ENCODE data around the gene HNRNPH2. TPM values are rescaled to one million over a fixed set of nuclear protein-coding genes. Genes with fewer than 3 reads are reported as not detected.

The HNRNPH2 gene
- total RNA-seq, 2 donors from 2014 or later, result 75.2 to 80.7 TPM

DNA sequence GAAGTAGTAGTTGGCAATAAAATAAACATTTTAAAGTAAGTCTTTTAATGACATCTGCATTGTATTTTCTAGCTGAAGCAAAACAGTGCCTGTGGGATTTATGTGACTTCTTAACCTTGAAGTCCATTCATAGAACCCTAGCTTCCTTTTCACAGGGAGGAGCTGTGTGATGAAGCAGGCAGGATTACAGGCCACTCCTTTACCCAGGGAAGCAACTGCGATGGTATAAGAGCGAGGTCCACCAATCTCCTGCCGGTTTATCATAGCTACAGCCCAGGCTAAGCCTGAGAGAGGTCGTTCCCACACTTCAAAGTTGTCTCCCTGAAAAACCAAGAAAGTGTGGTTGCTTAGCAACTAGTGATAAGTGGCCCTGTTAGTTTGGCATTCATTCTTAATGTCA is 10.2 kb upstream of the HNRNPH2 start:
- Histone ChIP-seq H3K4me1 (ENCODE audit: control insufficient read depth, insufficient read depth, low read length) (no peaks in the 10 kb centered on the region), H3K9ac (ENCODE audit: extremely low read depth, low read length, poor library complexity, severe bottlenecking) (no peak overlapping the region), H3K27me3 (ENCODE audit: control insufficient read depth, insufficient read depth, low read length, poor library complexity, severe bottlenecking) (no peaks in the 10 kb centered on the region), H3K36me3 (ENCODE audit: control insufficient read depth, insufficient read depth, low read length) (peaks cover 39% of the 10 kb centered on the region), H3K9me3 (ENCODE audit: control insufficient read depth, low read length) (no peaks in the 10 kb centered on the region), H3K27ac (ENCODE audit: low read depth, low read length) (no peak overlapping the region), H3K4me3 (ENCODE audit: low read length) (no peak overlapping the region)
- Mint-ChIP-seq H3K9me3 (peaks cover 57% of the 10 kb centered on the region), H3K27me3 (ENCODE audit: insufficient read depth) (no peaks in the 10 kb centered on the region), H3K27ac (no peak overlapping the region), H3K4me3 (no peak overlapping the region), H3K36me3 (ENCODE audit: low read depth) (peaks cover 40% of the 10 kb centered on the region), H3K4me1 (peaks cover 2% of the 10 kb centered on the region)
- peak; percentile 47 for DNase-seq
- TF ChIP-seq CTCF (conservative IDR thresholded peaks at IDR 0.05), result no peak
- 40 to 73% methylated on average over 1 to 4 of the region's 4 CpGs for WGBS, 2 experiments (ENCODE audit: insufficient coverage in 1 of 2, insufficient read length in 1 of 2)

- no peak for DNase-seq
- Mint-ChIP-seq H3K27ac (no peak overlapping the region), H3K4me1 (peaks cover 1% of the 10 kb centered on the region), H3K4me3 (no peak overlapping the region), H3K27me3 (ENCODE audit: insufficient read depth) (no peaks in the 10 kb centered on the region), H3K9me3 (peaks cover 51% of the 10 kb centered on the region), H3K36me3 (ENCODE audit: low read depth) (peaks cover 34% of the 10 kb centered on the region)
- no peaks in the 10 kb centered on the region for H3K4me1 ChIP-seq (ENCODE audit: control insufficient read depth, insufficient read depth, low read length)
- H3K4me3 ChIP-seq (ENCODE audit: low read length), result no peak overlapping the region
- peaks cover 37% of the 10 kb centered on the region for H3K36me3 ChIP-seq (ENCODE audit: control insufficient read depth, insufficient read depth, low read length)
- 91 to 100% methylated on average over 1 to 4 of the region's 4 CpGs for WGBS, 2 experiments (ENCODE audit: insufficient coverage in 1 of 2, insufficient read length in 1 of 2)
- H3K27ac ChIP-seq (ENCODE audit: low read depth, low read length), result no peak overlapping the region
- no peak overlapping the region for H3K9ac ChIP-seq (ENCODE audit: extremely low read depth, low read length, poor library complexity, severe bottlenecking)
- TF ChIP-seq CTCF (conservative IDR thresholded peaks at IDR 0.05), result no peak
- H3K9me3 ChIP-seq (ENCODE audit: control insufficient read depth, low read length), result no peaks in the 10 kb centered on the region
- H3K27me3 ChIP-seq (ENCODE audit: control insufficient read depth, insufficient read depth, low read length, poor library complexity, severe bottlenecking), result no peaks in the 10 kb centered on the region
These were observed 9.3 kb upstream of the HNRNPH2 start for GRCh38 chrX:101398694-101399093.

DNA sequence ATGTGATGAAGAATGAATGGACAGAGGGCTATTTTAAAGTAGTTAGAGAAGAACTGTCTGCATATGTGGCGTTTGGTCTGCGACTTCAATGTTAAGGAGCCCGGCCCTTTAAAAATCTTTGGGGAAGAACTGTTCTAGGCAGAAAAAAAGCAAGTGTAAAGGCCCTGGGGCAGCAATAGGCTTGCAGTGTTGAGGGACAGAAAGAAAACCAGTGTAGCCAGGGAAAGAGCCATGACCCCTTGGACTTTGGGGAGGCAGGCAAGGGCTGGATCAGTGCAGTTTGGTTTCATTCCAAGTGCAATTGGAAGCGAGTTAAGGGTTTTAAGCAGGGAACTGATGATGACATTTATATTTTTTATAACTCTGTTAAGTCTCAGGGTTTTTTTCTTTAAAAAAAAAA is 8.2 kb upstream of the HNRNPH2 start:
- H3K36me3 Mint-ChIP-seq (ENCODE audit: low read depth), result peaks cover 34% of the 10 kb centered on the region
- WGBS, 2 experiments (ENCODE audit: insufficient coverage in 1 of 2, insufficient read length in 1 of 2), result 96% methylated on average over 3 of the region's 4 CpGs; no CpG with 5 or more reads in 1 of the 2 experiments
- H3K9me3 Mint-ChIP-seq, result peaks cover 56% of the 10 kb centered on the region
- Histone ChIP-seq H3K36me3 (ENCODE audit: control insufficient read depth, insufficient read depth, low read length) (peaks cover 39% of the 10 kb centered on the region), H3K4me3 (ENCODE audit: low read length) (no peak overlapping the region), H3K27ac (ENCODE audit: low read depth, low read length) (no peak overlapping the region), H3K4me1 (ENCODE audit: control insufficient read depth, insufficient read depth, low read length) (no peaks in the 10 kb centered on the region), H3K9me3 (ENCODE audit: control insufficient read depth, low read length) (no peaks in the 10 kb centered on the region), H3K27me3 (ENCODE audit: control insufficient read depth, insufficient read depth, low read length, poor library complexity, severe bottlenecking) (no peaks in the 10 kb centered on the region), H3K9ac (ENCODE audit: extremely low read depth, low read length, poor library complexity, severe bottlenecking) (no peak overlapping the region)
- no peak overlapping the region for H3K27ac Mint-ChIP-seq
- H3K4me3 Mint-ChIP-seq, result no peak overlapping the region
- TF ChIP-seq CTCF (conservative IDR thresholded peaks at IDR 0.05), result no peak
- no peaks in the 10 kb centered on the region for H3K27me3 Mint-ChIP-seq (ENCODE audit: insufficient read depth)
- no peaks in the 10 kb centered on the region for H3K4me1 Mint-ChIP-seq
- DNase-seq, result no peak

Data from endodermal cell (in vitro differentiated cells).